ENCODE results near the gene PLB1. TPM values are rescaled to one million over a fixed set of nuclear protein-coding genes. Genes with fewer than 3 reads are reported as not detected.

Gene PLB1
- polyA plus RNA-seq, 1 donor from 2014 or later = 2.8 TPM

GRCh38 chr2:28650266-28650584, 154.4 kb downstream of the PLB1 start:
- TF ChIP-seq CTCF (IDR thresholded peaks at IDR 0.05; ENCODE audit: poor library complexity, severe bottlenecking) (no peak), REST (IDR thresholded peaks at IDR 0.05; ENCODE audit: borderline replicate concordance) (no peak), POLR2AphosphoS5 (IDR thresholded peaks at IDR 0.05) (no peak), TAF1 (IDR thresholded peaks at IDR 0.05; ENCODE audit: low read depth) (no peak), MXI1 (conservative IDR thresholded peaks at IDR 0.05; ENCODE audit: poor library complexity, severe bottlenecking) (no peak), SMC3 (conservative IDR thresholded peaks at IDR 0.05; ENCODE audit: poor library complexity) (no peak), EP300 (conservative IDR thresholded peaks at IDR 0.05; ENCODE audit: poor library complexity, severe bottlenecking) (no peak), RAD21 (conservative IDR thresholded peaks at IDR 0.05) (no peak), EZH2 (IDR thresholded peaks at IDR 0.05; ENCODE audit: borderline replicate concordance, insufficient read depth, low read length, poor library complexity, severe bottlenecking) (no peak)
- no peaks in the 10 kb centered on the region for H3K9me3 ChIP-seq (ENCODE audit: low read length)
- no peaks in the 10 kb centered on the region for H3K27me3 ChIP-seq (ENCODE audit: insufficient read depth, low read depth, low read length)
- no peak overlapping the region for H3K27ac ChIP-seq (ENCODE audit: low read length)
- no peaks in the 10 kb centered on the region for H4K20me1 ChIP-seq (ENCODE audit: insufficient read depth)
- H3F3A ChIP-seq (ENCODE audit: insufficient read depth, low read length, poor library complexity, severe bottlenecking) = no peaks in the 10 kb centered on the region
- H3K4me2 ChIP-seq (ENCODE audit: low read length) = no peak overlapping the region
- H3K79me2 ChIP-seq (replicated peaks; ENCODE audit: insufficient read depth, low read length) = no peaks in the 10 kb centered on the region
- H2AFZ ChIP-seq (ENCODE audit: low read depth, low read length) = no peak overlapping the region
- H3K4me3 ChIP-seq (ENCODE audit: low read length) = no peak overlapping the region
- no peaks in the 10 kb centered on the region for H3K36me3 ChIP-seq (ENCODE audit: insufficient read depth, low read length)
- H3K9me2 ChIP-seq (ENCODE audit: insufficient read depth, low read length) = no peaks in the 10 kb centered on the region
- H3K9ac ChIP-seq (ENCODE audit: low read length) = no peak overlapping the region

- no peak for TF ChIP-seq RAD21 (conservative IDR thresholded peaks at IDR 0.05)
- TF ChIP-seq TAF1 (IDR thresholded peaks at IDR 0.05; ENCODE audit: low read depth) = no peak
- TF ChIP-seq EP300 (conservative IDR thresholded peaks at IDR 0.05; ENCODE audit: poor library complexity, severe bottlenecking) = peak; percentile 53
- no peak for TF ChIP-seq MXI1 (conservative IDR thresholded peaks at IDR 0.05; ENCODE audit: poor library complexity, severe bottlenecking)
- TF ChIP-seq EZH2 (IDR thresholded peaks at IDR 0.05; ENCODE audit: borderline replicate concordance, insufficient read depth, low read length, poor library complexity, severe bottlenecking) = no peak
- no peak for TF ChIP-seq CTCF (IDR thresholded peaks at IDR 0.05; ENCODE audit: poor library complexity, severe bottlenecking)
- Histone ChIP-seq H3K4me2 (ENCODE audit: low read length) (peak overlapping the region; percentile 6), H2AFZ (ENCODE audit: low read depth, low read length) (no peak overlapping the region), H3K36me3 (ENCODE audit: insufficient read depth, low read length) (no peaks in the 10 kb centered on the region), H3F3A (ENCODE audit: insufficient read depth, low read length, poor library complexity, severe bottlenecking) (no peaks in the 10 kb centered on the region), H3K9me2 (ENCODE audit: insufficient read depth, low read length) (no peaks in the 10 kb centered on the region), H3K27ac (ENCODE audit: low read length) (no peak overlapping the region), H3K4me3 (ENCODE audit: low read length) (no peak overlapping the region), H3K9ac (ENCODE audit: low read length) (no peak overlapping the region), H4K20me1 (ENCODE audit: insufficient read depth) (no peaks in the 10 kb centered on the region), H3K27me3 (ENCODE audit: insufficient read depth, low read depth, low read length) (no peaks in the 10 kb centered on the region), H3K79me2 (replicated peaks; ENCODE audit: insufficient read depth, low read length) (no peaks in the 10 kb centered on the region), H3K9me3 (ENCODE audit: low read length) (no peaks in the 10 kb centered on the region)
Observed at GRCh38 chr2:28652217-28652616, 156.4 kb downstream of the PLB1 start.

Measured in neural cell (in vitro differentiated cells).